Right lobe of liver (tissue), 6 donors: ENCODE data around the gene ADAMTS20. TPM values are rescaled to one million over a fixed set of nuclear protein-coding genes. Genes with fewer than 3 reads are reported as not detected.
"Not testable (repeated sequence)": the region's sequence is repeated elsewhere in the genome, so short reads cannot be mapped to it uniquely, and the experiment has no call there.

Source experiments
- ATAC-seq, 4 donors: fragments of 200-7000 bp; cut with Tn5 transposase; one replicate each; pipeline ENCODE4 v1.9.1; 2020; ENCODE audit warnings: mild to moderate bottlenecking in 4 of 4, moderate library complexity in 4 of 4
- DNase-seq, 3 donors: peaks; one replicate each; pipeline ENCODE4 v3.0.0-alpha.2; 2020
- H3K27ac ChIP-seq, 3 donors: fragments of 200-600 bp; one replicate each; pipeline ENCODE4 v1.8.0; 2022
- H3K27me3 ChIP-seq, 2 donors: fragments of 200-600 bp; one replicate each; pipeline ENCODE4 v1.8.0; 2022
- H3K36me3 ChIP-seq, 4 donors: fragments of 200-600 bp; sonication (generic) in 1 of 4; one replicate each; pipeline versions ENCODE4 v1.5.1 to v1.8.0; 2017 to 2022; ENCODE audit warnings: control low read depth in 1 of 4
- H3K4me1 ChIP-seq, 4 donors: fragments of 200-600 bp; sonication (generic) in 1 of 4; one replicate each; pipeline versions ENCODE4 v1.5.1 to v1.8.0; 2017 to 2022; ENCODE audit warnings: control low read depth in 1 of 4
- H3K4me3 ChIP-seq, 3 donors: fragments of 200-600 bp; one replicate each; pipeline ENCODE4 v1.8.0; 2022
- H3K9me3 ChIP-seq, 4 donors: fragments of 200-600 bp; sonication (generic) in 1 of 4; one replicate each; pipeline versions ENCODE4 v1.5.1 to v1.8.0; 2017 to 2022; ENCODE audit warnings: control low read depth in 1 of 4
- CTCF ChIP-seq, 4 donors: fragments of 200-600 bp in 3 of 4; fragments of 450-650 bp in 1 of 4; IDR thresholded peaks; one replicate each; pipeline versions ENCODE4 v1.5.1 to v1.8.0; 2016 to 2022; ENCODE audit warnings: antibody characterized with exemption in 4 of 4, mild to moderate bottlenecking in 2 of 4
- POLR2A ChIP-seq: fragments of 450-650 bp; IDR thresholded peaks from one replicate; pipeline ENCODE4 v1.6.1; 2017; ENCODE audit warnings: antibody characterized with exemption, mild to moderate bottlenecking
- WGBS: methylation state at CpG from one replicate; pipeline ENCODE4 v1.1.6; 2018; ENCODE audit warnings: low coverage, low lambda C conversion rate; ENCODE audit not compliant: insufficient coverage; ENCODE audit errors: missing lambda C conversion rate; 5-methylcytosine and 5-hydroxymethylcytosine counted together
- intact Hi-C, 2 donors: fragments of 100-400 bp; cut with DNase I; formaldehyde crosslinking; loops; one replicate each; pipeline versions ENCODE4 v1.11.2 to v1.14.1; 2022
- total RNA-seq, 6 experiments: library from RNA; depleted of rRNA in 2 of 6; stranded (reverse); fragments of >200 nt in 2 of 6; fragmentation: NEBNext Ultra II Directional in 3 of 6; extraction: Animal tissue kit (Norgen Biotek cat#: 25700) in 3 of 6; gene quantifications; one replicate each; pipeline versions ENCODE4 v1.1.0 to v1.2.4, GENCODE V29; 2016 to 2023
- donor health status: DM: no; HTN: yes; CAD: no.
- donor health status: DM: no; HTN: no; CAD: no.
- donor health status: DM: no; HTN: no; CAD: no.
- donor health status: DM: no; HTN: yes; CAD: no.
- donor health status: DM: no; HTN: yes; CAD: no.

Gene ADAMTS20
- total RNA-seq, 6 experiments from 2014 or later, result not detected

DNA sequence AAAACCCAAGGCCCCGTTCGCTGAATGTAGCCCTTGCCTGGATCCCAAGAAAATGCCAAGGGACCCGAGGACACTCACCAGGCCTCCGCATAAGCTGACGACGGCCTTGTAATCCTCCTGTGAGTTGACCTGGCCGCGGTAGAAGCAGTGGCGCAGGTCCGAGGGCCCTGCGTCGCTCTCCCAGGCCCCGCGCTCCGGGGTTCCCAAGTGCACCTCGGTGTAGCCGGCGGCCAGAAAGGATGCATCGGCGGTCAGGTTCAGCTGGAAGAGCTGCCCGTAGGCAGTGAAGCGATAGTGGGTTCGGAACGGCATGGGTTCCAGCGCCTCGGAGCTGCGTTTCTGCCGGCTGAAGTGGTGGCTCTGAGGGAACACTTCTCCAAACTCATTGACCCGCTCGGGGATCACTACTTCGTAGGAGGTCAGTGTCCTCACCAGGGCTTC, 1.2 kb downstream of the ADAMTS20 start:
- no peak for ATAC-seq
- H3K36me3 ChIP-seq, result no peaks in the 10 kb centered on the region
- H3K4me1 ChIP-seq, result no peaks in the 10 kb centered on the region
- intact Hi-C loops, result no loop called here
- DNase-seq, result no peak
- H3K4me3 ChIP-seq, result no peak overlapping the region
- H3K9me3 ChIP-seq, result no peaks in the 10 kb centered on the region
- WGBS, result 10% methylated on average over 9 of the region's 31 CpGs
- no peak overlapping the region for H3K27ac ChIP-seq
- no peak for TF ChIP-seq CTCF (IDR thresholded peaks at IDR 0.05)
- TF ChIP-seq POLR2A, result no peak
- H3K27me3 ChIP-seq, result peaks cover 0 to 11% of the 10 kb centered on the region in 2 donors

DNA sequence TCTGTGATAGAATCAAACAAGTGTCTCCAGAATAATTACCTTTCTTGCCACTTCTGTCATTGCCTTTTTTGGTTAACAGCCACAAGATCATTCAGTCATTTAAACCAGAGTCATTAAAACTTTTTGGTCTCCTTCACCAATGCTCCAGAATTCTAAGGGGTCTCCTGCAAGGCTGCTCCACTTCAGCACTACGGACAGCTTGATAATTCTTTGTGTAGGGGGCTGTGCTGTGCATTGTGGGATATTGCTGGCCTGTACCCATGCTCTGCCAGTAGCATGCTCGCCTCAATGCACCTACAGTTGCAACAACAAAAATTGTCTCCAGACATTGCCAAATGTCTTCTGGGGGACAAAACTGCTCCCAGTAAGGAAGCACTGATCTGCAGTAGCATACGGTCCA, 7.3 kb downstream of the ADAMTS20 start:
- no peak for ATAC-seq
- Histone ChIP-seq H3K27ac (no peak overlapping the region), H3K4me1 (no peaks in the 10 kb centered on the region), H3K9me3 (no peaks in the 10 kb centered on the region), H3K4me3 (no peak overlapping the region), H3K27me3 (no peaks in the 10 kb centered on the region), H3K36me3 (no peaks in the 10 kb centered on the region)
- intact Hi-C loops, result no loop called here
- no peak for DNase-seq
- 54% methylated on average over 3 of the region's 3 CpGs for WGBS
- TF ChIP-seq CTCF (IDR thresholded peaks at IDR 0.05), result no peak
- no peak for TF ChIP-seq POLR2A

- no peaks in the 10 kb centered on the region for H3K36me3 ChIP-seq
- H3K27ac ChIP-seq, result no peak overlapping the region
- no peak for DNase-seq
- intact Hi-C loops, result no loop called here
- H3K4me3 ChIP-seq, result no peak overlapping the region
- H3K4me1 ChIP-seq, result no peaks in the 10 kb centered on the region
- TF ChIP-seq POLR2A (no peak), CTCF (IDR thresholded peaks at IDR 0.05) (no peak)
- no peaks in the 10 kb centered on the region for H3K27me3 ChIP-seq
- no peaks in the 10 kb centered on the region for H3K9me3 ChIP-seq
- no peak for ATAC-seq
These were observed 11.5 kb downstream of the ADAMTS20 start for GRCh38 chr12:43540470-43540869.

GRCh38 chr12:43537675-43538074, 14.3 kb downstream of the ADAMTS20 start:
- ATAC-seq, DNase-seq, H3K4me1 ChIP-seq, H3K27ac ChIP-seq, H3K27me3 ChIP-seq, intact Hi-C loops, H3K9me3 ChIP-seq, H3K4me3 ChIP-seq, H3K36me3 ChIP-seq: not testable (repeated sequence)

GRCh38 chr12:43516045-43516444, 36.0 kb downstream of the ADAMTS20 start:
- H3K27ac ChIP-seq, result no peak overlapping the region
- 35% methylated on average over 2 of the region's 3 CpGs for WGBS
- no peak overlapping the region for H3K4me3 ChIP-seq

More at GRCh38 chr12:43516045-43516444, 36.0 kb downstream of the ADAMTS20 start:
- DNase-seq (no peak), ATAC-seq (no peak)
- no peaks in the 10 kb centered on the region for H3K36me3 ChIP-seq
- intact Hi-C loops, result no loop called here
- H3K9me3 ChIP-seq, result no peaks in the 10 kb centered on the region
- no peaks in the 10 kb centered on the region for H3K4me1 ChIP-seq
- TF ChIP-seq CTCF (IDR thresholded peaks at IDR 0.05) (no peak), POLR2A (no peak)
- no peaks in the 10 kb centered on the region for H3K27me3 ChIP-seq
